Measurements from ENCODE around the gene C1QB. TPM values are rescaled to one million over a fixed set of nuclear protein-coding genes. Genes with fewer than 3 reads are reported as not detected.
"Not testable (repeated sequence)": the region's sequence is repeated elsewhere in the genome, so short reads cannot be mapped to it uniquely, and the experiment has no call there.

C1QB gene
- total RNA-seq, 6 experiments from 2014 or later = 69.8 to 330 (median 152) TPM

- no peaks in the 10 kb centered on the region for H3K27me3 ChIP-seq
- no peaks in the 10 kb centered on the region for H3K36me3 ChIP-seq
- TF ChIP-seq CTCF (IDR thresholded peaks at IDR 0.05) (peak; percentile 86 to 93 (median 92)), POLR2A (IDR thresholded peaks at IDR 0.05) (no peak)
- no peaks in the 10 kb centered on the region for H3K4me1 ChIP-seq
- DNase-seq = peak; percentile 77 to 83 (median 81)
- H3K4me3 ChIP-seq = no peak overlapping the region
- H3K9me3 ChIP-seq = no peaks in the 10 kb centered on the region
- no CpG with 5 or more reads among the region's 2 CpGs for WGBS (ENCODE audit: insufficient coverage, low coverage, low lambda C conversion rate, missing lambda C conversion rate)
- peak; percentile 93 to 99 (median 95) for ATAC-seq
- H3K27ac ChIP-seq = no peak overlapping the region
- intact Hi-C loops (cut with DNase I) = loop anchor here in 1 of 2 donors (10.0 kb wide), 1 partner anchor 250 kb away; no protein-coding TSS in a partner anchor
These were observed 51.5 kb downstream of the C1QB start for GRCh38 chr1:22704440-22705067.

- no peak for ATAC-seq
- peaks cover 0 to 4% (median 0%) of the 10 kb centered on the region in 4 donors for H3K4me1 ChIP-seq
- intact Hi-C loops (cut with DNase I) = loop anchor here in 1 of 2 donors (10.0 kb wide), 1 partner anchor 249 kb away; no protein-coding TSS in a partner anchor
These were observed 52.5 kb downstream of the C1QB start for GRCh38 chr1:22705586-22705985.

GRCh38 chr1:22706100-22706499 is 53.1 kb downstream of the C1QB start:
- ATAC-seq = not testable (repeated sequence)

More at GRCh38 chr1:22705586-22705985, 52.5 kb downstream of the C1QB start:
- H3K36me3 ChIP-seq = no peaks in the 10 kb centered on the region
- no peaks in the 10 kb centered on the region for H3K9me3 ChIP-seq
- TF ChIP-seq POLR2A (IDR thresholded peaks at IDR 0.05) (no peak), CTCF (IDR thresholded peaks at IDR 0.05) (no peak)
- DNase-seq = no peak
- no peaks in the 10 kb centered on the region for H3K27me3 ChIP-seq
- H3K27ac ChIP-seq = no peak overlapping the region
- H3K4me3 ChIP-seq = no peak overlapping the region

GRCh38 chr1:22708777-22709176 is 55.7 kb downstream of the C1QB start:
- no peaks in the 10 kb centered on the region for H3K27me3 ChIP-seq
- no peaks in the 10 kb centered on the region for H3K36me3 ChIP-seq
- TF ChIP-seq CTCF (IDR thresholded peaks at IDR 0.05) = no peak
- no peak for TF ChIP-seq POLR2A (IDR thresholded peaks at IDR 0.05)
- no peak overlapping the region for H3K27ac ChIP-seq
- H3K9me3 ChIP-seq = no peaks in the 10 kb centered on the region
- intact Hi-C loops (cut with DNase I) = loop anchor here in 1 of 2 donors (10.0 kb wide), 1 partner anchor 246 kb away; no protein-coding TSS in a partner anchor
- H3K4me3 ChIP-seq = no peak overlapping the region
- peak in 1 of 4 donors; percentile 11 for ATAC-seq
- DNase-seq = no peak
- H3K4me1 ChIP-seq = peaks cover 0 to 11% (median 0%) of the 10 kb centered on the region in 4 donors

More at GRCh38 chr1:22706100-22706499, 53.1 kb downstream of the C1QB start:
- WGBS (ENCODE audit: insufficient coverage, low coverage, low lambda C conversion rate, missing lambda C conversion rate) = 90% methylated on average over 3 of the region's 4 CpGs
- DNase-seq, H3K27ac ChIP-seq, H3K36me3 ChIP-seq, H3K9me3 ChIP-seq, H3K4me3 ChIP-seq, H3K27me3 ChIP-seq, H3K4me1 ChIP-seq: not testable (repeated sequence)
- intact Hi-C loops (cut with DNase I) = loop anchor here in 1 of 2 donors (10.0 kb wide), 1 partner anchor 249 kb away; no protein-coding TSS in a partner anchor

GRCh38 chr1:22709227-22709626 is 56.2 kb downstream of the C1QB start:
- Histone ChIP-seq H3K27me3 (no peaks in the 10 kb centered on the region), H3K4me3 (no peak overlapping the region), H3K36me3 (no peaks in the 10 kb centered on the region), H3K27ac (no peak overlapping the region), H3K9me3 (no peaks in the 10 kb centered on the region), H3K4me1 (peaks cover 0 to 11% (median 0%) of the 10 kb centered on the region in 4 donors)
- intact Hi-C loops (cut with DNase I) = loop anchor here in 1 of 2 donors (10.0 kb wide), 1 partner anchor 246 kb away; no protein-coding TSS in a partner anchor
- ATAC-seq (no peak), DNase-seq (no peak)
- 80% methylated on average over 2 of the region's 3 CpGs for WGBS (ENCODE audit: insufficient coverage, low coverage, low lambda C conversion rate, missing lambda C conversion rate)
- no peak for TF ChIP-seq CTCF (IDR thresholded peaks at IDR 0.05)
- no peak for TF ChIP-seq POLR2A (IDR thresholded peaks at IDR 0.05)

All from right lobe of liver (tissue), 6 donors.